ENCODE measurements around the gene BICDL1. TPM values are rescaled to one million over a fixed set of nuclear protein-coding genes. Genes with fewer than 3 reads are reported as not detected.
"Not testable (repeated sequence)": the region's sequence is repeated elsewhere in the genome, so short reads cannot be mapped to it uniquely, and the experiment has no call there.

Gene BICDL1
- total RNA-seq, 2 experiments from 2014 or later = 62.7 to 63.7 TPM

DNA sequence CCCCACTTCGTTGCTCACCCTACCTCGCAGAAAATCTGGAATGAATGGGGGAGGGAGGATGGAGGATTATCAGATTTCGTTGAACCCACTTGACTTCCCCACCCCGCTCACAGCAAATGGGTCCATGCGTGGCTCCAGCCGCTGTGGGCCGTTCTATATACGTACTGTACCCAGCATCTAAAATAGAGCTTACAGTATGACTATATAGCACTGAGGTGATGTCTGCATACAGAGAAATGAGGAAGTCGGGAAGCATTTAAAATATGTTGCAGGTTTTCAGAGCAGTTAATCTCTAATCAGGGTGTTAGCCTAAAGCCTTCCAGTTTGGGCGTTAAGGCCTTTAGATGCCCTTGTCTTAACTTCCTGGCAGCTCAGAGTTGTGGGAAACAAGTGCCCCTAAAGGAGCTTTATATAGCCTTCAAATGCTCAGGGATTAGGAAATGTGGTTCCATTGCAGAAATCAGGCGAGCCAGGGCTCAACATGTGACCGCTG lies 1.4 kb downstream of the BICDL1 start:
- no peak for DNase-seq
- H3K27ac Mint-ChIP-seq = peak overlapping the region; percentile 92
- peak overlapping the region; percentile 93 for H3K4me3 Mint-ChIP-seq
- peaks cover 49% of the 10 kb centered on the region for H3K4me1 Mint-ChIP-seq
- H3K9me3 Mint-ChIP-seq = no peaks in the 10 kb centered on the region
- peaks cover 50% of the 10 kb centered on the region for H3K36me3 Mint-ChIP-seq
- no peaks in the 10 kb centered on the region for H3K27me3 Mint-ChIP-seq

DNA sequence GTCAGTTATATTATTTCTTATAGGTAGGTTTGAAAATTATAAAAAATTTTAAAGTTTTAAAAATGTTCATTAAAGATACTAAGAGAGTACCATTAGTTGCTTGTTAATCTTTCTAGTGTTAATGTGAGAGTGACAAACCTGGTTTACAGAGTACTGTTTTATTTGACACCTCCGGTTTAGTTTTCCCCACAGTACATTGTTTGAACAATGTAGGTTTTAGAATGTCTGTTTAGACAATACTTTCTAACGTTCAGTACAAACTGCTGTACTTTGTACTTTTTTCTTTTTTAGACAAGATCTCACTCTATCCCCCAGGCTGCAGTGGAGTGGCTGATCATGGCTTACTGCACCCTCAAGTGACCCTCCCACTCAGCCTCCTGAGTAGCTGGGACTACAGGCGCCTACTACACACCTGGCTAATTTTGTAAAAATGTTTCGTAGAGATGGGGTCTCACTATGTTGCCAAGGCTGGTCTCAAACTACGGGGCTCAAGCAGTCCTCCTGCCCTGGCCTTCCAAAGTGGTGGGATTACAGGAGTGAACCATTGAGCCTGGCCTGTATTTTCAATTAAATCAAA lies 3.2 kb downstream of the BICDL1 start:
- Mint-ChIP-seq H3K4me1 (peaks cover 56% of the 10 kb centered on the region), H3K9me3 (no peaks in the 10 kb centered on the region), H3K4me3 (peak overlapping the region; percentile 93), H3K27ac (peak overlapping the region; percentile 56), H3K27me3 (no peaks in the 10 kb centered on the region), H3K36me3 (peaks cover 62% of the 10 kb centered on the region)
- DNase-seq = no peak

DNA sequence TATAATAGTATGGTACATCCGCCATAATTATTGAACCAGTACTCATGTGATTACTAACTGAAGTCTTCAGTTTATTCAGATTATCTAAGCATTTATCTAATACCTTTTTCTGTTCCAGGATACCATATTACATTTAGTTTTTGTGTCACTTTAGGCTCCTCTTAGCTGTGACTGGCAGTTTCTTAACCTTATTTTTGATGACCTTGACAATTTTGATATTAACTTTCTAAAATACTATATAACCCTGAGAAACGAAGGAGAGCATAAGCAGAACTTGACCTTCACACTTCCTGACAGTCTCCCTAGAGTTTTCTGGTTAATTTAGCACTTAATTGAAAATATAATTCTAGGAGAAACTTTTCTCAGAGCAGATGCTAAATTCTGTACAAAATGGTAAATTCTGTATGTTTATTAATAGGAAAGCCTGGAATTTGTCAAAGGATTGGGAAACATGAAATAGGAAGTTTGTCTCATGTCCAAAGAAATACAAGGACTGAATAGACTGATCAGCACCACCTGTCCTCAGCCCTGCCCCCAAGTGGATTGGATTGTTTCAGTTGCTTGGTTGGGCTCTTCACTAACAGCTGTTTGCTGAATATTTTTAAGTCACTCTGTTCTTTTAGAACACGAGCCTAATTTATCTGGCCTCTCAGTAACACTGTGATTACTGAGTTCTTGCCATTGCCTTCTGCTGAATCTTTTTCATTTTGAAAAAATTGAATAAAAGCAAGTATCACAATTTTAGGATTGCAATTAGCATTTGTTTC lies 6.0 kb downstream of the BICDL1 start:
- no peak for DNase-seq
- Mint-ChIP-seq H3K9me3 (no peaks in the 10 kb centered on the region), H3K27me3 (no peaks in the 10 kb centered on the region), H3K36me3 (peaks cover 80% of the 10 kb centered on the region), H3K27ac (no peak overlapping the region), H3K4me3 (no peak overlapping the region), H3K4me1 (peaks cover 58% of the 10 kb centered on the region)

DNA sequence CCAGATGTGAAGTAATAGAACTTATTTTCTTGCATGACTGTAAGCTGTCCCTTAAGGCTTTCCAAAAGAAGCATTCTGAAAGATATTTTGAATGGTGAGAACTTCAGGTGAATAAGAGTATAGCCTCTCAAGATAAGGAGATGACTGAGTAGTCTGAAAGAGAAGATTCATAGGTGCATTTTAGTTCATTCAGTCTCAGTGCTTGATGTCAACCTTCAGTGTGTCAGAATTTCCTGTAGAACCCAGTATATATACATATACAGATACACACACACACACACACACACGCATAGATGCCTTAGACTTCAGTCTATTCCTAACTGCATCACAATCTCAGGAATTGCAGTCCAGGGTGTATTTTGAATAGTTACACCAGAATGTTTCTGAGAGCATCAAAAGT lies 7.4 kb downstream of the BICDL1 start:
- Mint-ChIP-seq H3K9me3 (no peaks in the 10 kb centered on the region), H3K4me3 (no peak overlapping the region), H3K27ac (no peak overlapping the region), H3K4me1 (peaks cover 50% of the 10 kb centered on the region), H3K27me3 (no peaks in the 10 kb centered on the region), H3K36me3 (peaks cover 76% of the 10 kb centered on the region)
- no peak for DNase-seq

DNA sequence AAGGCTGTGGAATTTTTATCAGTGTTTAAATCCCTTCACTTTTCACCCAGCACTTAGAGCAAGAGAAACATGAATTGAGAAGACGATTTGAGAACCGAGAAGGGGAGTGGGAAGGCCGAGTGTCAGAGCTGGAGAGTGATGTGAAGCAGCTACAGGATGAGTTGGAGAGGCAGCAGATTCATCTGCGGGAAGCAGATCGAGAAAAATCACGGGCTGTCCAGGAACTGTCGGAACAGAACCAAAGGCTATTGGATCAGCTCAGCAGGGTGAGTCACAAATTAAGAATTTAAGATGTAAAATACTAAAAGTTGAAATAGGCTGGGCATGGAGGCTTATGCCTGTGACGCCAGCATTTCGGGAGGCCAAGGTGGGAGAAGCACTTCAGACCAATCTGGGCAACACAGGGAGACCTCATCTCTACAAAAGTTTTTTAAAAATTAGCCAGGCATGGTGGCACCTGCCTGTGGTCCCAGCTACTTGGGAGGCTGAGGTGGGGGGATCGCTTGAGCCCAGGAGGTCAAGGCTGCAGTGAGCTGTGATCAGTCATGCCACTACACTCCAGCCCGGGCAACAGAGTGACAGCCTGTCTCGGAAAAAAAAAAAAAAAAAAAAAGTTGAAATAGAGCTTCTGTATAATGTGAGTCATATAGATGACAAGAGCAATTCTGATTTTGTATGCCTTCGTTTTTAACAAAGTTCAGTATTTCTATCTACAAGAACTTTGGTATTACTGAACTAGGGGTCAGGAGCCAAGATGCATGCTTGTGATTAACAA lies 9.6 kb downstream of the BICDL1 start:
- no peak overlapping the region for H3K4me3 Mint-ChIP-seq
- no peaks in the 10 kb centered on the region for H3K27me3 Mint-ChIP-seq
- peaks cover 75% of the 10 kb centered on the region for H3K36me3 Mint-ChIP-seq
- peaks cover 33% of the 10 kb centered on the region for H3K4me1 Mint-ChIP-seq
- no peak overlapping the region for H3K27ac Mint-ChIP-seq
- DNase-seq = no peak
- H3K9me3 Mint-ChIP-seq = no peaks in the 10 kb centered on the region

DNA sequence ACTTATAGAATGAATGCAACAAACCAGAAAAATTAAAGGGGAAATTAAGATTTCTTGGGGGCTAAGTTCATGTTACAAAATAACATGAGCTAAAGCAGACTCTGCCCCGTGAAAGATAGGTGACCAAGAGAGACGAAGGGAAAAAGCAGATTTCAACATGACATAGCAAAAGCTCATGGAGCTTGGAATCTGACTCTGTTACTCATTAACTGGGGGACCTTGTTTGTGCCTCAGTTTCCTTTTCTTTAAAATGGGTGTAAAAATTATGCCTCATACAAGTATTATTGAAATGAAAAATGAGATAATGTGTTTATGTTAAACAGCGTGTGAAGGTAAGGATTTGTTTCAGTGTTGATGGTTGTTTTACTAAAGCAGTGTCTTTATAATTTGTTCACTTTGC lies 11.5 kb downstream of the BICDL1 start:
- no peak overlapping the region for H3K27ac Mint-ChIP-seq
- peaks cover 67% of the 10 kb centered on the region for H3K36me3 Mint-ChIP-seq

DNA sequence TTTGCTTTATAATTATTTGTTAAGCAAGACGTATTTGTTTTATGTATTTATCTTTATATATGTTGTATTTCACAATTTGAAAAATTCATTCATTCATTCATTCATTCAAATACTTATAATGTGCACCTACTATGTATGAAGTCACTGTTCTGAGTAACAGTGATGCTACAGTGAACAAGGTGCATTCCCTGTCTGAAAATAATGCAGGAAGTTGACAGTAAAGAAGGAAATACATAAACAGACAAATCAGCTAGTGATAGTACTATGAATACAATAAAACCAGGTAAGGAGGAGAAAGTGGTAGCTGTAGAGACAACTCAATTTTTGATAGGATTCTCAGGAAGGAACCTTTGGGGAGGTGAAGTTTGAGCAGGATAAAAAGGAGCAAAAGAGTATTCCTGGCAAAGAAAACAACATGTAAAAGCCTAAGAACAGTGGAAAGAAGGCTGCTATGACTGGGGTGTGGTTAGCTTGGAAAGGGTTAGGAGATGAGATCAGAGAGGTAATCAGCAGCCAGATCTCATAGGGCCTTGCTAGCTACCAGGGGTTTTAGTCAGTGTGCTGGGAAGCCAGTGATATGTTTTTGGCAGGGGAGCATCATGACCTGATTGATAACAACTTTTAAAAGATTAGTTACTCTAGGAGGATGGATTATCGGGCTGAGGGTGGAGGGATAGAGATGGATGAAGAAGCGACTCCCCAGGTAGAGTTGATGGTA lies 17.4 kb downstream of the BICDL1 start:
- Mint-ChIP-seq H3K27me3 (no peaks in the 10 kb centered on the region), H3K4me1 (peaks cover 65% of the 10 kb centered on the region), H3K9me3 (peaks cover 6% of the 10 kb centered on the region), H3K36me3 (peaks cover 69% of the 10 kb centered on the region), H3K4me3 (peak overlapping the region; percentile 56), H3K27ac (peak overlapping the region; percentile 96)
- peak; percentile 37 for DNase-seq

More for the DNA sequence above, 11.5 kb downstream of the BICDL1 start:
- peaks cover 28% of the 10 kb centered on the region for H3K4me1 Mint-ChIP-seq
- H3K4me3 Mint-ChIP-seq = no peak overlapping the region
- H3K9me3 Mint-ChIP-seq = no peaks in the 10 kb centered on the region
- no peak for DNase-seq
- H3K27me3 Mint-ChIP-seq = no peaks in the 10 kb centered on the region

DNA sequence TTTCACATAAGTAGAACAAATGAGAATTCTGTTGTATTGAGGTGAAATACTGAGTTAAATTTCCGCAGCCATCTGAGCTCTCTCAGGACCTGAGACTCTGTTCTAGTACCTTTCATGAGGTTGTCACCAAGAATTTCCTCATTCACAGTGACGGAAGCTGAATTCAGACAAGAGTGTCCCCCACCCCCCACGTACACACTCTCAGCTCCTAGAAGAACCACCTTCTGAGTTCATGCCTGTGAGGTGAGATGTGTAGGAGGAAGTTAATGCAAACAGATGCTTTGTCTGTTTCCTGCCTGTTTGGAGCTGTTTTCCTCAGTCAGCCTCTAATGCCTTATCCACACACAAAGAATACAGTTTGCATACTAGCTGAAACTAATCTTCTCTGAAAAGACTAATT lies 18.2 kb downstream of the BICDL1 start:
- DNase-seq = peak; percentile 71
- no peaks in the 10 kb centered on the region for H3K27me3 Mint-ChIP-seq
- H3K9me3 Mint-ChIP-seq = peaks cover 6% of the 10 kb centered on the region
- H3K4me3 Mint-ChIP-seq = peak overlapping the region; percentile 56
- H3K36me3 Mint-ChIP-seq = peaks cover 66% of the 10 kb centered on the region
- peaks cover 72% of the 10 kb centered on the region for H3K4me1 Mint-ChIP-seq
- H3K27ac Mint-ChIP-seq = peak overlapping the region; percentile 96

DNA sequence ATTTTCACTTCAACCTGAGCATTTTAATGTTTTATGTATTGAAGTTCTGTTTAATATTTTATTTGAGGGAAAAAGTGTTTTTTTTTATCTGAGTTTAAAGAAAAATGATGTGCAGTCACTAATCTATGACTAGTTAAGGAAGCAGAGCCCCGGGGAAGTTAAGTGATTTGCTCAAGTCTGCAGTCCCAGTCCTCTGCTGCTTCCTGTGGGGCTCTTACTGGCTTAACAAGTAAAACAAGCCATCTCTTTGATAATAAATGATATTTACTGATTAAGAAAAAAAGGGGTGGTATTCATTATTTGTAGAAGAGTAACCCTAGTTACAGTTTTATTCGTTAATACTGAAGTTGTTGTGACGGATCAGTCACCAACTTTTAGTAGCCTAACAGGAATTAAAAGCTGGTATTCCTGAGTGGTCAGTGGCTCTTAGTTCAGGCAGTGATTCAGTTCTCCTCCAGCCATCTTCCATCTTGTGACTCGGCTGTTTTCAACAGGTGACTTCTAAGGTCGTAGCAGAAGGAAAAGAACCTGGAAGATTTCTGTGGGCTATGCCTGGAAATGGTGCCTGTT lies 21.7 kb downstream of the BICDL1 start:
- H3K36me3 Mint-ChIP-seq = peaks cover 67% of the 10 kb centered on the region
- peaks cover 93% of the 10 kb centered on the region for H3K4me1 Mint-ChIP-seq
- DNase-seq = no peak
- H3K27me3 Mint-ChIP-seq = no peaks in the 10 kb centered on the region
- peak overlapping the region; percentile 99 for H3K27ac Mint-ChIP-seq
- H3K4me3 Mint-ChIP-seq = no peak overlapping the region
- peaks cover 8% of the 10 kb centered on the region for H3K9me3 Mint-ChIP-seq

DNA sequence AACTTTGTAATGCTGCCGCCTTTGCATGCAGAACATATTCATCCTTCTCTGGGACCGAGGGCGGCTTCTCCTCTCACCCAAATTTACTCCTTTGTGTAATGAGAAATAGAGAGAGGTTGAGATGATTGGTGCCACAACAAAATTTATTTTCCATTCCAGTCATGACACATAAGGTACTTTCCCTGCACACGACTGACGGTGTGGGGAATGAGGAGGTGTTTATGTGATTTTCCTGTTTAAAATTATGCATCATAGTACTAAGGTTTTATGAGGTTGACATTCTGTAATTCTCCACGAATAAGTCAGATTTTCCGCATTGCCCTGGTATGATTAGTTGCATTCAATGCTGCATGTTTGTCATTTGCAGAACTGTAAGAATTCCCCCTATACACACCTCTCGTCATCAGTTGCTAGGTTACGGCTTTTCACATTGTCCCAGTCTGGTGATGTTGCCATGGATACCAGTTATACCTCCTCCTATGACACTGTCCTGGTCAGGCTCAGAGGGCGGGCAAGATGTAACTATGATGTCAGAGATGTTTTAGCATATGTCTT lies 23.1 kb downstream of the BICDL1 start:
- Mint-ChIP-seq H3K9me3 (peaks cover 12% of the 10 kb centered on the region), H3K4me1 (peaks cover 86% of the 10 kb centered on the region), H3K36me3 (peaks cover 69% of the 10 kb centered on the region), H3K27me3 (no peaks in the 10 kb centered on the region), H3K4me3 (peak overlapping the region; percentile 75), H3K27ac (peak overlapping the region; percentile 99)
- DNase-seq = peak; percentile 82

DNA sequence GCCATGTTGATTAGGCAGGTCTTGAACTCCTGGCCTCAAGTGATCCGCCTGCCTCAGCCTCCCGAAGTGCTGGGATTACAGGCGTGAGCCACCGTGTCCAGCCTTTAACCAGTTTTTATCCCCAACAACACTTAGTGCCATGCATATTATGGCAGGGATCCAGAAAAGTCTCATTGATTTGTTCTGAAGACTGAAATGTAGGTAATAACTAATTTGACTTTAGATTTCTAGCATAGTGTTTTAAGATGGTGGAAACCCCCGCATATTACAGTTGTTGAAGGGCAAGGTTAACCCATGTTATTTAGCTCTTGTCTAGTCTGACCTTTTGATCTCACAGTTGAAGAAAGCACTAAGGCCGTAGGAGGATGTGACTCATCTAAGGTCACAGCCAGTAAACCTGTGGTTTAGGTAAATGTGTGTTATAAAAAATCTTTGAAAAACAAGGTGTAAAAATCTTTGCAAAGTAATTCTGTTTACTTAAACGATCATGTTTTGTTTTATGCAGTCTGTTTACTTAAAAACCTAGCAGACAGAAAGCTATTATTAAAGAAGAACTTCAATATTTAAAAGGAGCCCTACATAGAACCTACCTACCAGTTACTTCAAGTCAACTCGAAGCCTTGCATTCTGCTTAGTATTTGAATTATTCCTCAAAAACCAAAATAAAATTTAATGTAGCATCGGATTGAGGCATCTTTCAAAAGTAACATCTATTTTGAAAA lies 24.8 kb downstream of the BICDL1 start:
- Mint-ChIP-seq H3K27ac (peak overlapping the region; percentile 99), H3K9me3 (peaks cover 6% of the 10 kb centered on the region), H3K36me3 (peaks cover 65% of the 10 kb centered on the region), H3K4me1 (peaks cover 81% of the 10 kb centered on the region), H3K27me3 (no peaks in the 10 kb centered on the region), H3K4me3 (peak overlapping the region; percentile 32)
- DNase-seq = peak; percentile 53

DNA sequence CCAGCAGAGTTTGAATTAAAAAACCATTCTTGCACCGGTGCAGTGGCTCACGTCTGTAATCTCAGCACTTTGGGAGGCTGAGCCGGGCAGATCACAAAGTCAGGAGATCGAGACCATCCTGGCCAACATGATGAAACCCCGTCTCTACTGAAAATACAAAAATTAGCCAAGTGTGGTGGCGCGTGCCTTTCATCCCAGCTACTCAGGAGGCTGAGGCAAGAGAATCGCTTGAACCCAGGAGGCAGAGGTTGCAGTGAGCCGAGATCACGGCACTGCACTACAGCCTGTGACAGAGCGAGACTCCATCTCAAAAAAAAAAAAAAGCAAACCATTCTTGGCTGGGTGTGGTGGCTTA lies 25.3 kb downstream of the BICDL1 start:
- not testable (repeated sequence) for H3K27me3 Mint-ChIP-seq, DNase-seq, H3K9me3 Mint-ChIP-seq
- peak overlapping the region; percentile 32 for H3K4me3 Mint-ChIP-seq
- peak overlapping the region; percentile 99 for H3K27ac Mint-ChIP-seq
- H3K4me1 Mint-ChIP-seq = peaks cover 78% of the 10 kb centered on the region
- peaks cover 63% of the 10 kb centered on the region for H3K36me3 Mint-ChIP-seq

DNA sequence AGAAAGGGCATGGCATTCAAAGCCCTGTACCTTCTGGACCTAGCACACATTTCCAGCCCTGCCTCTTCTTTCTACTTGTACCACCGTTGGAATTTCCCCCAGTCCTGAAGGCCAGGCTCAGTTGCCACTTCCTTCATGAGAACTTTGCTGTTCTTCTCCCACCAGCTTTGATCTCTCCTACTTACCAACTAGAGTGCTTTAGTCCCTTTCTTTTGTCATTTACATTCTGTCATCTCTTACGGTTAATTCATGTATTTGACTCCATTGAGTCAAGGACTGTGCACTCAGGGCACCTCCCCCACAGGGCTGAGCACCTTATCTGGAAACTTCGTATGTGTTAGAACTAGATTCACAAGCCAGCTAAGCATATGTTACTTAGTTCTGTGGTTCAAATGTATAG lies 26.3 kb downstream of the BICDL1 start:
- peak overlapping the region; percentile 99 for H3K27ac Mint-ChIP-seq
- peak; percentile 67 for DNase-seq
- peak overlapping the region; percentile 25 for H3K4me3 Mint-ChIP-seq
- peaks cover 61% of the 10 kb centered on the region for H3K36me3 Mint-ChIP-seq
- H3K27me3 Mint-ChIP-seq = no peaks in the 10 kb centered on the region
- peaks cover 77% of the 10 kb centered on the region for H3K4me1 Mint-ChIP-seq
- peaks cover 6% of the 10 kb centered on the region for H3K9me3 Mint-ChIP-seq

DNA sequence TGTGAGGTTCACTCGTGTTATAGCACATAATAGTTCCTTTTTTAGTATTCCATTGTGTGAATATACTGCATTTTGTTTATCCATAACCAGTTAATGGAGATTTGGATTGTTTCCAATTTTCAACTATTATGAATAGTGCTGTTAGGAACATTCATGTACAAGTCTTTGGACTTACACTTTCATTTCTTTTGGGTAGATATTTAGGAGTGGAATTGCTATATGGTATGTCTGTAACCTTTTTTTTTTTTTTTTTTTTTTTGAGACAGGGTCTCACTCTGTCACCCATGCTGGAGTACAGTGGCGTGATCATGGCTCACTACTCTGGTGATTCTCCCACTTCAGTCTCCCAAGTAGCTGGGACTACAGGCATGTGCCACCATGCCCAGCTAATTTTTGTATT lies 27.2 kb downstream of the BICDL1 start:
- H3K27ac Mint-ChIP-seq = peak overlapping the region; percentile 99
- not testable (repeated sequence) for H3K27me3 Mint-ChIP-seq, DNase-seq, H3K9me3 Mint-ChIP-seq
- peak overlapping the region; percentile 6 for H3K4me3 Mint-ChIP-seq
- H3K4me1 Mint-ChIP-seq = peaks cover 68% of the 10 kb centered on the region
- peaks cover 59% of the 10 kb centered on the region for H3K36me3 Mint-ChIP-seq

All from activated naive CD8-positive, alpha-beta T cell treated with anti-CD3 and anti-CD28 coated beads for 36 hours (primary cell).